Measurements from ENCODE around the gene KIR3DL3.

DNA sequence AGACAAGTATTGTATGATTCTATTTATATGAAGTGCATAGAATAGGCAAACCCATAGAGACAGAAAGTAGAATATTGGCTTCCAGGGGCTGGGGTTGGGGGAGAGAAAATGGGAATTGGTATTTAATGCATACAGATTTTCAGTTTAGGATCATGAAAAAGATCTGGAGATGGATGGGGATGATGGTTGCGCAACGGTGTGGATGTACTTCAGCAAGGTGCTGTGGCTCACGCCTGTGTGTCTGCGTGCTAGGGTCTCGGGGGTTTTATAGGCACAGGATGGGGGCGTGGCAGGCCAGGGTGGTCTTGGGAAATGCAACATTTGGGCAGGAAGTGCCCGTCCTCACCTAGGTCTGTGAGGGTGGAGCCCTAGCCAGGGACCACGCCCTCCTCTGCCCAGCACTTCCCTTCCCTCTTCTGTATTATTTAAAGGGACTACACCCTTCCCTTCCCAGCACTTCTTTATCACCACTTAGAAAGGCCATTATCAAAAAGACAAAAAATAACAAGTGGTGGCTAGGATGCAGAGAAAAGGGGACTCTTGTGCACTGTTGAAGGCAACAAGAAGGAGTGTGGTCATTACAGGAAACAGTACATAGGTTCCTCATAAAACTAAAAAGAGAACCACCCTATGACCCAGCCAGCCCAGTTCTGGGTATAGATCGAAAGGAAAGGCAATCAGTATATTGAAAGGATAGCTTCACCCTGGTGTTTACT lies 32.5 kb upstream of the KIR3DL3 start:
- TF ChIP-seq, protein P1, sequence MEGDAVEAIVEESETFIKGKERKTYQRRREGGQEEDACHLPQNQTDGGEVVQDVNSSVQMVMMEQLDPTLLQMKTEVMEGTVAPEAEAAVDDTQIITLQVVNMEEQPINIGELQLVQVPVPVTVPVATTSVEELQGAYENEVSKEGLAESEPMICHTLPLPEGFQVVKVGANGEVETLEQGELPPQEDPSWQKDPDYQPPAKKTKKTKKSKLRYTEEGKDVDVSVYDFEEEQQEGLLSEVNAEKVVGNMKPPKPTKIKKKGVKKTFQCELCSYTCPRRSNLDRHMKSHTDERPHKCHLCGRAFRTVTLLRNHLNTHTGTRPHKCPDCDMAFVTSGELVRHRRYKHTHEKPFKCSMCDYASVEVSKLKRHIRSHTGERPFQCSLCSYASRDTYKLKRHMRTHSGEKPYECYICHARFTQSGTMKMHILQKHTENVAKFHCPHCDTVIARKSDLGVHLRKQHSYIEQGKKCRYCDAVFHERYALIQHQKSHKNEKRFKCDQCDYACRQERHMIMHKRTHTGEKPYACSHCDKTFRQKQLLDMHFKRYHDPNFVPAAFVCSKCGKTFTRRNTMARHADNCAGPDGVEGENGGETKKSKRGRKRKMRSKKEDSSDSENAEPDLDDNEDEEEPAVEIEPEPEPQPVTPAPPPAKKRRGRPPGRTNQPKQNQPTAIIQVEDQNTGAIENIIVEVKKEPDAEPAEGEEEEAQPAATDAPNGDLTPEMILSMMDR (IDR thresholded peaks at IDR 0.05) = no peak
- TF ChIP-seq POLR2A (IDR thresholded peaks at IDR 0.05) = no peak

All from testis (tissue), 2 donors.